GM23338 (cell line): Measurements from ENCODE around the gene SYCN. TPM values are rescaled to one million over a fixed set of nuclear protein-coding genes. Genes with fewer than 3 reads are reported as not detected.

Experiments used
- ATAC-seq: fragments of 200-7000 bp; cut with Tn5 transposase; 3 replicates; pipeline ENCODE4 v1.9.1; 2020
- DNase-seq: peaks from one replicate; pipeline ENCODE4 v3.0.0-alpha.2; 2015; ENCODE audit warnings: low spot score
- H2AFZ ChIP-seq: fragments of 200-600 bp; sonication (generic); 2 replicates; pipeline ENCODE4 v1.8.0; 2016; ENCODE audit warnings: antibody characterized with exemption, mild to moderate bottlenecking, moderate library complexity
- H3F3A ChIP-seq: fragments of 200-600 bp; sonication (generic); replicated peaks from 2 replicates; pipeline ENCODE4 v1.8.0; 2017; ENCODE audit warnings: antibody characterized with exemption, mixed run types, low read depth
- H3K27ac ChIP-seq: fragments of 200-600 bp; sonication (generic); 2 replicates; pipeline ENCODE4 v1.6.1; 2016; ENCODE audit warnings: low read depth
- H3K27me3 ChIP-seq: fragments of 200-600 bp; sonication (generic); 2 replicates; pipeline ENCODE4 v1.8.0; 2016; ENCODE audit warnings: mild to moderate bottlenecking, mixed run types, moderate library complexity; ENCODE audit not compliant: insufficient read depth
- H3K36me3 ChIP-seq: fragments of 200-600 bp; sonication (generic); 2 replicates; pipeline ENCODE4 v1.8.0; 2016; ENCODE audit warnings: mild to moderate bottlenecking; ENCODE audit not compliant: insufficient read depth
- H3K4me1 ChIP-seq: fragments of 200-600 bp; sonication (generic); 2 replicates; pipeline ENCODE4 v1.8.0; 2016; ENCODE audit warnings: mild to moderate bottlenecking, moderate library complexity; ENCODE audit not compliant: insufficient read depth
- H3K4me2 ChIP-seq: fragments of 200-600 bp; sonication (generic); 2 replicates; pipeline ENCODE4 v1.7.1; 2017; ENCODE audit warnings: mixed run types
- H3K4me3 ChIP-seq: fragments of 200-600 bp; sonication (generic); 2 replicates; pipeline ENCODE4 v1.6.1; 2016; ENCODE audit warnings: mixed run types
- H3K79me2 ChIP-seq: fragments of 200-600 bp; sonication (generic); replicated peaks from 2 replicates; pipeline ENCODE4 v1.8.0; 2017; ENCODE audit warnings: mild to moderate bottlenecking; ENCODE audit not compliant: insufficient read depth
- H3K9me2 ChIP-seq: fragments of 200-600 bp; sonication (generic); 2 replicates; pipeline ENCODE4 v1.8.0; 2017; ENCODE audit not compliant: insufficient read depth
- H4K20me1 ChIP-seq: fragments of 200-600 bp; sonication (generic); replicated peaks from 2 replicates; pipeline ENCODE4 v1.8.0; 2017; ENCODE audit warnings: mild to moderate bottlenecking; ENCODE audit not compliant: insufficient read depth
- H3K27ac Mint-ChIP-seq: 2 replicates; pipeline ENCODE4 v1.8.0; 2020; ENCODE audit warnings: inconsistent platforms, mild to moderate bottlenecking, moderate library complexity, mixed read lengths
- H3K27me3 Mint-ChIP-seq: 3 replicates; pipeline ENCODE4 v1.8.0; 2022; ENCODE audit warnings: low read depth, mild to moderate bottlenecking, moderate library complexity, mixed read lengths, inconsistent platforms; ENCODE audit not compliant: insufficient read depth, poor library complexity
- H3K36me3 Mint-ChIP-seq: 3 replicates; pipeline ENCODE4 v1.8.0; 2021; ENCODE audit warnings: low read depth, mild to moderate bottlenecking, inconsistent platforms, moderate library complexity, mixed read lengths
- H3K4me1 Mint-ChIP-seq: 3 replicates; pipeline ENCODE4 v1.8.0; 2020; ENCODE audit warnings: mild to moderate bottlenecking, inconsistent platforms, mixed read lengths
- H3K4me3 Mint-ChIP-seq: 3 replicates; pipeline ENCODE4 v1.8.0; 2021; ENCODE audit warnings: moderate library complexity, mild to moderate bottlenecking, inconsistent platforms, mixed read lengths
- H3K9me3 Mint-ChIP-seq: 3 replicates; pipeline ENCODE4 v1.8.0; 2020; ENCODE audit warnings: moderate library complexity, mild to moderate bottlenecking, inconsistent platforms, mixed read lengths
- CREB1 ChIP-seq: fragments of 250-450 bp; sonication (Bioruptor Pico); IDR thresholded peaks from 2 replicates; pipeline ENCODE4 v1.5.0; 2020; ENCODE audit warnings: low read depth, mild to moderate bottlenecking, moderate library complexity
- CTCF ChIP-seq, 2 experiments: fragments of 200-600 bp in 1 of 2; sonication (generic) in 1 of 2; conservative IDR thresholded peaks; 2 replicates each; pipeline versions ENCODE4 v1.5.1 to v1.6.1; 2016 to 2017; ENCODE audit warnings: antibody characterized with exemption in 2 of 2, low read depth in 2 of 2, mild to moderate bottlenecking in 2 of 2, moderate library complexity in 1 of 2
- ETS1 ChIP-seq: IDR thresholded peaks from 2 replicates; pipeline ENCODE4 v1.6.1; 2016; ENCODE audit warnings: antibody characterized with exemption
- EZH2 ChIP-seq: fragments of 200-600 bp; sonication (generic); IDR thresholded peaks from one replicate; pipeline ENCODE4 v1.8.0; 2017; ENCODE audit warnings: antibody characterized with exemption, mild to moderate bottlenecking, low read depth; ENCODE audit not compliant: unreplicated experiment
- EZH2phosphoT487 ChIP-seq: fragments of 200-600 bp; sonication (generic); IDR thresholded peaks from one replicate; pipeline ENCODE4 v1.8.1; 2018; ENCODE audit warnings: antibody characterized with exemption; ENCODE audit not compliant: unreplicated experiment
- JUNB ChIP-seq: IDR thresholded peaks from one replicate; pipeline ENCODE4 v1.6.1; 2016; ENCODE audit warnings: antibody characterized with exemption; ENCODE audit not compliant: unreplicated experiment
- NANOG ChIP-seq: IDR thresholded peaks from 2 replicates; pipeline ENCODE4 v1.6.1; 2016; ENCODE audit warnings: antibody characterized with exemption, borderline replicate concordance
- POLR2AphosphoS5 ChIP-seq: IDR thresholded peaks from 2 replicates; pipeline ENCODE4 v1.6.1; 2016; ENCODE audit warnings: antibody characterized with exemption, low read depth
- REST ChIP-seq: IDR thresholded peaks from one replicate; pipeline ENCODE4 v1.6.1; 2018; ENCODE audit warnings: antibody characterized with exemption; ENCODE audit not compliant: unreplicated experiment
- STAT1 ChIP-seq: IDR thresholded peaks from one replicate; pipeline ENCODE4 v1.6.1; 2016; ENCODE audit warnings: antibody characterized with exemption; ENCODE audit not compliant: unreplicated experiment
- ZNF114 ChIP-seq: fragments of 250-450 bp; sonication (Bioruptor Pico); IDR thresholded peaks from 2 replicates; pipeline ENCODE4 v1.5.0; 2020; ENCODE audit warnings: mild to moderate bottlenecking, moderate library complexity
- ZNF331 ChIP-seq: fragments of 250-450 bp; sonication (Bioruptor Pico); IDR thresholded peaks from 2 replicates; pipeline ENCODE4 v1.5.0; 2020; ENCODE audit warnings: low read depth, mild to moderate bottlenecking, moderate library complexity
- polyA plus RNA-seq: library from polyadenylated mRNA; unstranded; fragments of >200 nt; fragmentation: Nextera tagmentation; extraction: Ambion mirVana; gene quantifications from 2 replicates; pipeline ENCODE4 v1.2.1, GENCODE V29; 2016
- total RNA-seq: library from RNA; depleted of rRNA; stranded (reverse); fragments of >200 nt; shearing (Covaris generic); gene quantifications from 2 replicates; pipeline ENCODE4 v1.2.3, GENCODE V29; 2014

Gene SYCN
- total and polyA plus RNA-seq, 2 experiments from 2014 or later, result not detected

- Histone ChIP-seq H3K27me3 (no peaks in the 10 kb centered on the region), H3K27ac (no peak overlapping the region), H3K79me2 (no peaks in the 10 kb centered on the region), H3K36me3 (no peaks in the 10 kb centered on the region; the same call in 1 of the 2 replicates), H4K20me1 (0 out of 2 replicates have a peak, but pooled peaks cover 2% of the 10 kb centered on the region), H3K4me3 (no peak overlapping the region), H2AFZ (no peak overlapping the region), H3K4me1 (no peaks in the 10 kb centered on the region), H3K9me2 (no peaks in the 10 kb centered on the region), H3K4me2 (no peak overlapping the region), H3F3A (no peaks in the 10 kb centered on the region)
- H3K27me3 Mint-ChIP-seq, result peaks cover 4% of the 10 kb centered on the region
- H3K9me3 Mint-ChIP-seq, result no peaks in the 10 kb centered on the region
- ATAC-seq, result no peak
- no peak overlapping the region for H3K27ac Mint-ChIP-seq
- no peaks in the 10 kb centered on the region for H3K36me3 Mint-ChIP-seq
- H3K4me3 Mint-ChIP-seq, result no peak overlapping the region
- DNase-seq, result no peak
- TF ChIP-seq CREB1 (CRISPR knock-in tag) (no peak), EZH2phosphoT487 (no peak), NANOG (no peak), CTCF (conservative IDR thresholded peaks at IDR 0.05; ENCODE audit: low read depth in 2 of 2) (no peak), ZNF331 (no peak), REST (no peak), STAT1 (no peak), ZNF114 (no peak), EZH2 (no peak), JUNB (no peak), POLR2AphosphoS5 (no peak), ETS1 (no peak)
- H3K4me1 Mint-ChIP-seq, result no peaks in the 10 kb centered on the region
Observed at GRCh38 chr19:39181500-39182173, 22.4 kb downstream of the SYCN start.
